Fibroblast of lung (primary cell): ENCODE measurements around the gene IGSF21.

Experiments used
- CTCF ChIP-seq, 2 donors: IDR thresholded peaks in 1 of 2; conservative IDR thresholded peaks in 1 of 2; 1 replicate in 1 of 2; 2 replicates in 1 of 2; pipeline ENCODE4 v1.5.1; 2011 to 2012; ENCODE audit warnings: low read length in 2 of 2, control low read depth in 1 of 2, inconsistent platforms in 1 of 2, low read depth in 1 of 2, mild to moderate bottlenecking in 1 of 2
- EZH2 ChIP-seq: IDR thresholded peaks from 2 replicates; pipeline ENCODE4 v1.5.1; 2012; ENCODE audit warnings: low read length, control low read depth, mild to moderate bottlenecking; ENCODE audit errors: missing control alignments

GRCh38 chr1:18419845-18420184 lies 312.2 kb downstream of the IGSF21 start:
- TF ChIP-seq CTCF (conservative IDR thresholded peaks at IDR 0.05 in 1 of 2, IDR thresholded peaks at IDR 0.05 in 1 of 2; ENCODE audit: low read depth in 1 of 2, low read length in 2 of 2) (no peak), EZH2 (no peak)
